CD14-positive monocyte (primary cell): ENCODE results near the gene CNOT4. TPM values are rescaled to one million over a fixed set of nuclear protein-coding genes. Genes with fewer than 3 reads are reported as not detected.

Experiments
- DNase-seq, 3 donors: peaks; one replicate each; pipeline ENCODE4 v3.0.0-alpha.2; 2011 to 2022
- H2AFZ ChIP-seq: 2 replicates; pipeline ENCODE4 v1.6.0; 2012; ENCODE audit warnings: mild to moderate bottlenecking, low read depth, low read length, inconsistent platforms; ENCODE audit not compliant: insufficient read depth, poor library complexity, severe bottlenecking
- H3K27ac ChIP-seq, 2 donors: 1 replicate in 1 of 2; 2 replicates in 1 of 2; pipeline ENCODE4 v1.5.1; 2012 to 2013; ENCODE audit warnings: low read length in 2 of 2, control low read depth in 1 of 2, inconsistent platforms in 1 of 2, low read depth in 1 of 2, mild to moderate bottlenecking in 1 of 2
- H3K27me3 ChIP-seq, 2 donors: one replicate each; pipeline versions ENCODE4 v1.6.0 to v1.6.1; 2011 to 2013; ENCODE audit warnings: low read length in 2 of 2; ENCODE audit not compliant: control insufficient read depth in 2 of 2, insufficient read depth in 2 of 2
- H3K36me3 ChIP-seq, 2 donors: replicated peaks in 1 of 2; 1 replicate in 1 of 2; 2 replicates in 1 of 2; pipeline versions ENCODE4 v1.5.1 to v1.6.1; 2012 to 2013; ENCODE audit warnings: low read length in 2 of 2, control low read depth in 1 of 2, inconsistent platforms in 1 of 2, mild to moderate bottlenecking in 1 of 2; ENCODE audit not compliant: insufficient read depth in 2 of 2, control insufficient read depth in 1 of 2
- H3K4me1 ChIP-seq, 2 donors: 1 replicate in 1 of 2; 2 replicates in 1 of 2; pipeline versions ENCODE4 v1.5.1 to v1.6.1; 2012 to 2013; ENCODE audit warnings: low read length in 2 of 2, control low read depth in 1 of 2, inconsistent platforms in 1 of 2, mild to moderate bottlenecking in 1 of 2, moderate library complexity in 1 of 2; ENCODE audit not compliant: insufficient read depth in 2 of 2, control insufficient read depth in 1 of 2
- H3K4me2 ChIP-seq: replicated peaks from 2 replicates; pipeline ENCODE3; 2012; ENCODE audit warnings: low read length, moderate library complexity, mild to moderate bottlenecking; ENCODE audit not compliant: poor library complexity, severe bottlenecking; ENCODE audit errors: extremely low read depth
- H3K4me3 ChIP-seq, 3 experiments: fragments of 200-600 bp in 1 of 3; sonication (generic) in 1 of 3; replicated peaks in 1 of 3; 1 replicate in 2 of 3; 2 replicates in 1 of 3; pipeline ENCODE4 v1.5.1; 2011 to 2013; ENCODE audit warnings: low read length in 3 of 3, mild to moderate bottlenecking in 3 of 3, control low read depth in 2 of 3, low read depth in 2 of 3, inconsistent platforms in 1 of 3, moderate library complexity in 1 of 3
- H3K79me2 ChIP-seq: 2 replicates; pipeline ENCODE4 v1.6.0; 2012; ENCODE audit warnings: mild to moderate bottlenecking, control low read depth, inconsistent platforms, low read length, moderate library complexity; ENCODE audit not compliant: insufficient read depth
- H3K9ac ChIP-seq: 2 replicates; pipeline ENCODE4 v1.6.0; 2017; ENCODE audit warnings: low read length, mild to moderate bottlenecking; ENCODE audit not compliant: insufficient read depth, poor library complexity, severe bottlenecking
- H3K9me3 ChIP-seq, 2 donors: replicated peaks in 1 of 2; 1 replicate in 1 of 2; 2 replicates in 1 of 2; pipeline versions ENCODE4 v1.5.1 to v1.6.1; 2012 to 2013; ENCODE audit warnings: low read length in 2 of 2, control low read depth in 1 of 2; ENCODE audit not compliant: control insufficient read depth in 1 of 2, insufficient read depth in 1 of 2
- H4K20me1 ChIP-seq: 2 replicates; pipeline ENCODE4 v1.6.0; 2012; ENCODE audit warnings: mild to moderate bottlenecking, low read length, control low read depth, moderate library complexity; ENCODE audit not compliant: insufficient read depth
- H3K27ac Mint-ChIP-seq, 7 donors: one replicate each; pipeline ENCODE4 v1.8.0; 2020; ENCODE audit warnings: mild to moderate bottlenecking in 7 of 7, mixed read lengths in 7 of 7, moderate library complexity in 6 of 7, inconsistent platforms in 2 of 7
- H3K27me3 Mint-ChIP-seq, 3 donors: one replicate each; pipeline ENCODE4 v1.8.0; 2021 to 2022; ENCODE audit warnings: low read depth in 3 of 3, mild to moderate bottlenecking in 3 of 3, mixed read lengths in 3 of 3, moderate library complexity in 3 of 3, inconsistent platforms in 1 of 3
- H3K36me3 Mint-ChIP-seq, 2 donors: one replicate each; pipeline ENCODE4 v1.8.0; 2020; ENCODE audit warnings: mixed read lengths in 2 of 2, inconsistent platforms in 1 of 2, mild to moderate bottlenecking in 1 of 2
- H3K4me1 Mint-ChIP-seq: one replicate; pipeline ENCODE4 v1.8.0; 2020; ENCODE audit warnings: mild to moderate bottlenecking, mixed read lengths
- H3K4me3 Mint-ChIP-seq, 2 donors: one replicate each; pipeline ENCODE4 v1.8.0; 2020; ENCODE audit warnings: mild to moderate bottlenecking in 2 of 2, mixed read lengths in 2 of 2, moderate library complexity in 1 of 2
- H3K9me3 Mint-ChIP-seq, 7 donors: one replicate each; pipeline ENCODE4 v1.8.0; 2020 to 2022; ENCODE audit warnings: mixed read lengths in 7 of 7, mild to moderate bottlenecking in 6 of 7, moderate library complexity in 6 of 7, inconsistent platforms in 2 of 7
- WGBS: methylation state at CpG from one replicate; pipeline ENCODE4 v1.1.5; 2013; ENCODE audit warnings: missing lambda C conversion rate; ENCODE audit not compliant: insufficient coverage; 5-methylcytosine and 5-hydroxymethylcytosine counted together
- intact Hi-C, 2 donors: fragments of 100-400 bp; cut with micrococcal nuclease; formaldehyde crosslinking; loops; one replicate each; pipeline versions ENCODE4 v1.15.0 to v1.15.1; 2023
- polyA plus RNA-seq, 3 donors: library from polyadenylated mRNA; depleted of rRNA in 1 of 3; unstranded in 2 of 3; stranded (reverse) in 1 of 3; fragments of 300-500 nt in 2 of 3; fragments of >200 nt in 1 of 3; fragmentation: Illumina TruSeq in 2 of 3; gene quantifications; 1 replicate in 2 of 3; 2 replicates in 1 of 3; pipeline ENCODE4 v1.2.3, GENCODE V29; 2012 to 2021
- TF ChIP-seq, protein P1 (sequence below): fragments of 200-600 bp; IDR thresholded peaks from one replicate; pipeline ENCODE4 v1.8.0; 2022; ENCODE audit warnings: antibody characterized with exemption, mild to moderate bottlenecking

Gene CNOT4
- polyA plus RNA-seq, 3 donors: 4.3 to 7.9 (median 6.3) TPM

DNA sequence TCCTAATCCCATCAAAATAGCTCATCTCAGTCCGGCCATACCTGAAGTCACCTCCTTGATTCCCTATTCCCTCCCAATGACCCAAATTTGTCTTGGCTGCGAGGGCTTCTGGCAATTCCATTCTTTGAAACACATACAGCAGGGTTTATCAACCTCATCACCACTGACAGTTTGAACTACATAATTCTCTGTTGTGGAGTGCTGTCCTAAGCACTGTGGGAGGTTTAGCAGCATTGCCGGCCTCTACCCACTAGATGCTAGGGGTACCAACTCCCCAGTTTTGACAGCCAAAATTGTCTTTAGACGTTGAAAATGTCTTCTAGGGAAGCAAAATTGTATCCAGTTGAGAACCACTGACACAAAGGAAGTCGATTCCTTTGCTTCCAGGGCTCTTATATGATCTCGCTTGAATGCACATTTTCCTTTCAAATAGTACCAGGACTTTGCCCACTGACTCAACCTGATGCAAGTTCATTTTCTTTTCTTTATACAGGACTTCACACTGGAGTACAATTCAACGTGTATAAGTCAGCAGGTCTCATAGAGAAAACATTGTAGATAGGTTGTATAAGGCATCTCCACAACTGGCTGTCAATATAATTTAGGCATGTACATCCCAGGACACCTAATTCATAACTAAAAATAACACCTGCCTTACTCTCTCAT is 142.9 kb downstream of the CNOT4 start:
- peaks cover 26 to 39% of the 10 kb centered on the region in 2 donors for H3K36me3 Mint-ChIP-seq
- H3K36me3 ChIP-seq: peaks cover under 1 to 31% of the 10 kb centered on the region in 2 donors
- H3K27me3 Mint-ChIP-seq: no peaks in the 10 kb centered on the region
- no peaks in the 10 kb centered on the region for H3K9me3 ChIP-seq
- no peaks in the 10 kb centered on the region for H3K27me3 ChIP-seq
- H3K4me3 Mint-ChIP-seq: no peak overlapping the region
- DNase-seq: no peak
- H3K9ac ChIP-seq: no peak overlapping the region
- H3K27ac Mint-ChIP-seq: no peak overlapping the region
- no peak overlapping the region for H3K27ac ChIP-seq
- no peaks in the 10 kb centered on the region for H4K20me1 ChIP-seq
- H3K4me1 ChIP-seq: no peaks in the 10 kb centered on the region
- intact Hi-C loops: no loop called here
- no peak overlapping the region for H2AFZ ChIP-seq
- H3K9me3 Mint-ChIP-seq: peaks cover 0 to 2% (median 0%) of the 10 kb centered on the region in 7 donors
- WGBS: 100% methylated on average over 2 of the region's 7 CpGs
- H3K4me2 ChIP-seq: no peak overlapping the region
- no peaks in the 10 kb centered on the region for H3K4me1 Mint-ChIP-seq
- no peak overlapping the region for H3K4me3 ChIP-seq
- TF ChIP-seq, protein P1, sequence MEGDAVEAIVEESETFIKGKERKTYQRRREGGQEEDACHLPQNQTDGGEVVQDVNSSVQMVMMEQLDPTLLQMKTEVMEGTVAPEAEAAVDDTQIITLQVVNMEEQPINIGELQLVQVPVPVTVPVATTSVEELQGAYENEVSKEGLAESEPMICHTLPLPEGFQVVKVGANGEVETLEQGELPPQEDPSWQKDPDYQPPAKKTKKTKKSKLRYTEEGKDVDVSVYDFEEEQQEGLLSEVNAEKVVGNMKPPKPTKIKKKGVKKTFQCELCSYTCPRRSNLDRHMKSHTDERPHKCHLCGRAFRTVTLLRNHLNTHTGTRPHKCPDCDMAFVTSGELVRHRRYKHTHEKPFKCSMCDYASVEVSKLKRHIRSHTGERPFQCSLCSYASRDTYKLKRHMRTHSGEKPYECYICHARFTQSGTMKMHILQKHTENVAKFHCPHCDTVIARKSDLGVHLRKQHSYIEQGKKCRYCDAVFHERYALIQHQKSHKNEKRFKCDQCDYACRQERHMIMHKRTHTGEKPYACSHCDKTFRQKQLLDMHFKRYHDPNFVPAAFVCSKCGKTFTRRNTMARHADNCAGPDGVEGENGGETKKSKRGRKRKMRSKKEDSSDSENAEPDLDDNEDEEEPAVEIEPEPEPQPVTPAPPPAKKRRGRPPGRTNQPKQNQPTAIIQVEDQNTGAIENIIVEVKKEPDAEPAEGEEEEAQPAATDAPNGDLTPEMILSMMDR: no peak
- H3K79me2 ChIP-seq: no peaks in the 10 kb centered on the region

DNA sequence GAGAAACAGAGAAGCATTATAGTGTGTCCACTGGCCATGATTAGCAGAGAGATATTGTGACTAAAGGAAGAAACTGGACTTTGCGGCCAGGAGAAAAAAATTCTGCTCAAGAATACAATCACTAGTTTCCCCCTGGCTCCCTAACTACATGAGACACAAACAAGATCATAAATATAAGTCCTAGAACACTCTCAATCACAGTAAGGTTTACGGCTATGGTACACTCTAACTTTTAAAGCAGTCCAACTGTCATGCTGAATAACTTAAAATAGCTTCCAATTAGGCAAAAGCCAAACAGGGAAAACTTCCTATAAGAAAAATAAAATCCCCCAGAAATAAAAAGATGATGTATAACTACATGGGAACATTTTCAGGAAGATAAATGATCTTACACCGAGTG is 144.2 kb downstream of the CNOT4 start:
- no peaks in the 10 kb centered on the region for H3K27me3 Mint-ChIP-seq
- H3K9ac ChIP-seq: no peak overlapping the region
- intact Hi-C loops: no loop called here
- DNase-seq: no peak
- TF ChIP-seq, protein P1: no peak
- H3K4me2 ChIP-seq: no peak overlapping the region
- peaks cover 32 to 47% of the 10 kb centered on the region in 2 donors for H3K36me3 Mint-ChIP-seq
- no peak overlapping the region for H3K27ac Mint-ChIP-seq
- H3K27ac ChIP-seq: no peak overlapping the region
- WGBS: no CpG with 5 or more reads among the region's 3 CpGs
- no peak overlapping the region for H2AFZ ChIP-seq
- H3K79me2 ChIP-seq: no peaks in the 10 kb centered on the region
- no peak overlapping the region for H3K4me3 Mint-ChIP-seq
- H3K4me1 ChIP-seq: no peaks in the 10 kb centered on the region
- no peaks in the 10 kb centered on the region for H4K20me1 ChIP-seq
- no peak overlapping the region for H3K4me3 ChIP-seq
- no peaks in the 10 kb centered on the region for H3K9me3 ChIP-seq
- peaks cover 3 to 38% of the 10 kb centered on the region in 2 donors for H3K36me3 ChIP-seq
- H3K27me3 ChIP-seq: no peaks in the 10 kb centered on the region
- H3K9me3 Mint-ChIP-seq: peaks cover 0 to 2% (median 0%) of the 10 kb centered on the region in 7 donors
- no peaks in the 10 kb centered on the region for H3K4me1 Mint-ChIP-seq
